Thymus (tissue), 11 donors: Measurements from ENCODE around the gene CLEC2L. TPM values are rescaled to one million over a fixed set of nuclear protein-coding genes. Genes with fewer than 3 reads are reported as not detected.

Experiments used
- DNase-seq, 9 donors: peaks; one replicate each; pipeline ENCODE4 v3.0.0-alpha.2; 2013; ENCODE audit warnings: low spot score in 9 of 9, low read depth in 6 of 9, missing footprints in 1 of 9
- H3K27ac ChIP-seq, 2 donors: one replicate each; pipeline ENCODE4 v1.5.1; 2013; ENCODE audit warnings: control low read depth in 1 of 2, low read depth in 1 of 2, low read length in 1 of 2, mild to moderate bottlenecking in 1 of 2, moderate library complexity in 1 of 2
- H3K27me3 ChIP-seq, 2 donors: one replicate each; pipeline ENCODE4 v1.5.1; 2013; ENCODE audit warnings: low read length in 1 of 2; ENCODE audit not compliant: control insufficient read depth in 2 of 2, insufficient read depth in 1 of 2
- H3K36me3 ChIP-seq, 2 donors: one replicate each; pipeline ENCODE4 v1.5.1; 2013; ENCODE audit warnings: low read length in 1 of 2, mild to moderate bottlenecking in 1 of 2, moderate library complexity in 1 of 2; ENCODE audit not compliant: control insufficient read depth in 2 of 2, insufficient read depth in 2 of 2
- H3K4me1 ChIP-seq, 2 donors: one replicate each; pipeline ENCODE4 v1.5.1; 2013; ENCODE audit warnings: low read length in 2 of 2; ENCODE audit not compliant: control insufficient read depth in 2 of 2, insufficient read depth in 2 of 2
- H3K4me3 ChIP-seq, 2 donors: one replicate each; pipeline ENCODE4 v1.5.1; 2013; ENCODE audit warnings: low read length in 2 of 2, control low read depth in 1 of 2, mild to moderate bottlenecking in 1 of 2
- H3K9me3 ChIP-seq, 2 donors: one replicate each; pipeline ENCODE4 v1.5.1; 2013; ENCODE audit warnings: low read length in 1 of 2, mild to moderate bottlenecking in 1 of 2; ENCODE audit not compliant: control insufficient read depth in 2 of 2, insufficient read depth in 1 of 2
- WGBS: extraction: QIAGEN DNeasy Blood & Tissue Kit; methylation state at CpG from one replicate; pipeline ENCODE4 v1.1.7; 2013; 5-methylcytosine and 5-hydroxymethylcytosine counted together
- polyA plus RNA-seq: library from polyadenylated mRNA; stranded (reverse); fragments of 200-250 nt; gene quantifications from one replicate; pipeline ENCODE4 v1.2.3, GENCODE V29; 2013
- total RNA-seq: library from RNA; stranded (reverse); fragments of 120-200 nt; gene quantifications from one replicate; pipeline ENCODE4 v1.2.4, GENCODE V29; 2013
- donor health status: healthy.

The CLEC2L gene
- total and polyA plus RNA-seq, 2 donors: 0.41 to 2.6 TPM

DNA sequence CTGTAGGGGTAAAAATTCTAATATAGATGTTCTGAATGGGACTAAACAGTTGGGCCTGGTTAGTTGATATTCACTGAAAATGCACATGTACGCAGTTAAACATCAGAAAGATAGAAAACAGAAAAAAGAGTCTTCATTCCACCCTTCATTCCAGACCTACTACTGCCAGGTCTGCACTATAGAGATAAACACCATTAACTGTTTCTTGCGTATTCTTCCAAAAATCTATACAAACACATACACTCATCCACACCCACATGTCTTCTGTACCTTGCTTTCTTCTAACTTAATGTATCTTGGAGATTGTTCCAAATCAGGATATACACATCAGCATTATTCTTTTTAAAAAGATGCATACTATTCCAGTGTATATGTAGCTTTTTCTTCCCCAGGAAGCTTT is 13.9 kb upstream of the CLEC2L start:
- no peak overlapping the region for H3K4me3 ChIP-seq
- H3K36me3 ChIP-seq: no peaks in the 10 kb centered on the region
- H3K9me3 ChIP-seq: no peaks in the 10 kb centered on the region
- H3K4me1 ChIP-seq: no peaks in the 10 kb centered on the region
- 97% methylated on average over 2 of the region's 2 CpGs for WGBS
- no peak overlapping the region for H3K27ac ChIP-seq
- DNase-seq: no peak
- no peaks in the 10 kb centered on the region for H3K27me3 ChIP-seq

DNA sequence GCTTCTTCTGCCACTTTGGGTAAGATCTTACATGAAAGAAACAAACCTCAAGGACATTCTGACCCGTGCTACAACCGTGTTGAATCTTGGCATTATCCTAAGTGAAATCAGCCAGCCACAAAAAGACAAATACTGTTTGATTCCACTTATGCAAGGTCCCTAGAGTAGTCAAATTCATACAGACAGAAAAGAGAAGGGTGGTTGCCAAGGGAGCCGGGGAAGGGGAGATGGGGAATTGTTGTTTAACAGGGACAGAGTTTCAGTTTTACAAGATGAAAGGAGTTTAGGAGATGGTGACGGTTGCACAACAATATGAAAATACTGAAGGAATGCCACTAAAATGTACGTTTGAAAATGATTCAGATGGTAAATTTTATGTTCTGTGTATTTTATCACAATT is 12.2 kb upstream of the CLEC2L start:
- 92% methylated on average over 5 of the region's 5 CpGs for WGBS
- Histone ChIP-seq H3K27me3 (no peaks in the 10 kb centered on the region), H3K4me1 (no peaks in the 10 kb centered on the region)

DNA sequence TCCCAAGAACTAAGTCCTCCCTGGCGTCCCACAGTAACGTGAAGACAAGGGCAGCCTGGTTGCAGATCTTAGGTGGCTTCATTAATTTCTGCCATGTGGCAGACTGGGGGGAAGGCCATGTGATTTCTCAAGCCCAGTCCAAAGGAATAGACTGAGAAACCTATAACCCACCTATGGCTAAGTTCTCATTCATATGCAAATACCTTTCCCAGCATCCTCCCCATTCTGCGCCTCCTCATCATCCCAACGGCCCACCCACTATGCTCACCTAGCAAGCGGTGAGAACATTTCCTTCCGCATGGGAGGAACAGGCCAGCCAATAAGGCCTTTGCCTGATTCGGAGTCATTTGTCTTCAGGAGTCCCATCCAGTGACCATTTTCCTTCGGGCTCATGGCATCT is 8.2 kb upstream of the CLEC2L start:
- Histone ChIP-seq H3K4me3 (no peak overlapping the region), H3K27me3 (no peaks in the 10 kb centered on the region), H3K9me3 (no peaks in the 10 kb centered on the region), H3K4me1 (no peaks in the 10 kb centered on the region), H3K36me3 (no peaks in the 10 kb centered on the region), H3K27ac (no peak overlapping the region)
- no peak for DNase-seq
- 92% methylated on average over 8 of the region's 8 CpGs for WGBS

More for the DNA sequence above, 12.2 kb upstream of the CLEC2L start:
- Histone ChIP-seq H3K27ac (no peak overlapping the region), H3K36me3 (no peaks in the 10 kb centered on the region), H3K4me3 (no peak overlapping the region), H3K9me3 (no peaks in the 10 kb centered on the region)
- DNase-seq: no peak

GRCh38 chr7:139521439-139521838 is 2.0 kb upstream of the CLEC2L start:
- H3K9me3 ChIP-seq: peaks cover 0 to 4% of the 10 kb centered on the region in 2 donors
- no peak for DNase-seq
- H3K27ac ChIP-seq: no peak overlapping the region
- no peak overlapping the region for H3K4me3 ChIP-seq
- peaks cover 29 to 49% of the 10 kb centered on the region in 2 donors for H3K27me3 ChIP-seq
- H3K4me1 ChIP-seq: peaks cover 0 to 2% of the 10 kb centered on the region in 2 donors
- WGBS: 97% methylated on average over 1 of the region's 1 CpG
- no peaks in the 10 kb centered on the region for H3K36me3 ChIP-seq

DNA sequence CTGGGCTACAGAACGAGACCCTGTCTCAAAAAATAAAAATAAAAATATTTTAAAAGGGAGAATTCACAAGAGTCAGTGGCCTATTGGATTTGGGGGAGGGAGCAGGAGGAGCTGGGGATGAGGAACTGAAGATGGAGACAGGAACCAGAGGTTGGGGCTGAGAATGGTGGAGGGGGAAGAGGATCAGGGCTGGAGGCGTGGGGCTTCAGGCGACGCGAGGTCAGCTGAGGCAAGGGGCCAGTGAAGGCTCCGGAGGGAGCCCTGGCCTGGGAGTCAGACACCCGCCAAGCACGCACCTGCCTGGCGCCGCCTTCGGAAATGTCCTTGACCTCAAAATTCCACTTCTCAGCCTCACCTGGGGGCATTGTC is 671 bp upstream of the CLEC2L start:
- no peak overlapping the region for H3K4me3 ChIP-seq
- H3K27me3 ChIP-seq: peaks cover 29 to 51% of the 10 kb centered on the region in 2 donors
- WGBS: 31% methylated on average over 11 of the region's 11 CpGs

DNA sequence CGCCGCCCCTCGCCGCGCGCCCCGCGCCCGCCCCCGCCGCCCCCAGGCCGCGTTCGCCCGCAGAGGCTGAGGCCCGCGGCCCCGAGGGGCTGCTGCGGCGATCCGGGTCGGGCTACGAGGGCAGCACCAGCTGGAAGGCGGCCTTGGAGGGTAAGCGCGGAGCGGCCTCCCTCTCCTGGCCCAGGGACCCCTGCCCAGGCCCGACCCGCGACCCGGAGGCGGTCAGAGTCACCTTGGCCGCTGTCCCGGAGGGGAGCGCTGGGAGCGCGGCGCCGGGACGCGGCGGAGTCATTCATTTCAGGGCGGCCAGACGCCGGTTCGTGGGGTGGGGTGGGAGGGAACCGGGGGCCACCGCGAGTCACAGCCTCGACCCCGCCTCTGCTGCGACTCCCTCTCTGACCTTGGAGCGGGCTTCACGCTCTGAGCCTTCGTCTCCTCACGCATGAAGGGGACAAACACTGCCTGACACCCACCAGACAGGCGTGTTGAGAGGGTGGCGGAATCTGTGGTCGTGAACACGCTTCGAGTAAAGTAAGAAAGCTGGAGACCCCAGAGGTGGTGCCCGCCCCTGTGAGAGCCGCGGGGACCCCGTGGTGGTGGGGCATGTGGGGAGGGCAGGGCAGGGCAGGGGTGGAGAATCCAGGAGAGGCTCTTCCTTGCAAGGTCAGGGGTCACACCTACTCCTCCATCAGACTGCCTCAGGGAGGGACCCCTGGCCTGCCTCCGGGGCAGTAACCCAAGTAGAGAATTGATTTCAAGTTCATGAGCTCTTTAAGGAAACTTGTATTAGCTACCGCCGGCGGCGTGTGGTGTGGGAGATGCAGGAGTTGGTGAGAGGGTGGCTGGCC is 707 bp downstream of the CLEC2L start:
- Histone ChIP-seq H3K27ac (no peak overlapping the region), H3K4me1 (peaks cover 0 to 2% of the 10 kb centered on the region in 2 donors), H3K36me3 (no peaks in the 10 kb centered on the region), H3K9me3 (peaks cover 0 to 4% of the 10 kb centered on the region in 2 donors), H3K27me3 (peaks cover 29 to 51% of the 10 kb centered on the region in 2 donors), H3K4me3 (peak overlapping the region in 1 of 2 donors; percentile 35)
- WGBS: 31% methylated on average over 70 of the region's 70 CpGs
- DNase-seq: no peak

More for the DNA sequence above, 671 bp upstream of the CLEC2L start:
- H3K4me1 ChIP-seq: peaks cover 0 to 2% of the 10 kb centered on the region in 2 donors
- no peak overlapping the region for H3K27ac ChIP-seq
- no peak for DNase-seq
- H3K9me3 ChIP-seq: peaks cover 0 to 4% of the 10 kb centered on the region in 2 donors
- H3K36me3 ChIP-seq: no peaks in the 10 kb centered on the region

- H3K36me3 ChIP-seq: no peaks in the 10 kb centered on the region
- H3K4me3 ChIP-seq: no peak overlapping the region
- peaks cover 0 to 4% of the 10 kb centered on the region in 2 donors for H3K9me3 ChIP-seq
- peaks cover 0 to 2% of the 10 kb centered on the region in 2 donors for H3K4me1 ChIP-seq
- no peak overlapping the region for H3K27ac ChIP-seq
- H3K27me3 ChIP-seq: peaks cover 29 to 51% of the 10 kb centered on the region in 2 donors
- WGBS: 98% methylated on average over 10 of the region's 10 CpGs
- no peak for DNase-seq
Measured at GRCh38 chr7:139525239-139525638, 1.8 kb downstream of the CLEC2L start.

DNA sequence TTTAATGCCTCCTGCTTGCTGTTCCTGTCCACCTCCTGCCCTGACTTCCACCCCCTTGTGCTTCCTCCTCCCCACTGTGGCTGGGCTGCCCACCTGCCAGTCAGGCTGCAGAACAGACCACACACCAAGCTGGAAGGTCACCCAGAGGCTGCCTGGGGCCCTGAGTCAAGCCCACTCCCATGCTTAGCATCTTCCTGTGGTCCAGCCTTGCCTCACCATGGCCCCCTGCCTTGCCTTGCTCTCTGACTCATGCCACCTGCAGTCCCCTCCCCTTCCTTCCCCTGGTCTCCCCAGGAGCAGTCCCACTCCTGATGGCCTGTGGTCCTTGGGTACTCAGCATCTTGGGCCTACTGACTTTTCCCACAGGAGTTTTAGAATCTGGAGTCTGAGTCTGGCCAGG is 2.3 kb downstream of the CLEC2L start:
- H3K36me3 ChIP-seq: no peaks in the 10 kb centered on the region
- peaks cover 0 to 4% of the 10 kb centered on the region in 2 donors for H3K9me3 ChIP-seq
- H3K4me3 ChIP-seq: no peak overlapping the region
- H3K27me3 ChIP-seq: peaks cover 29 to 51% of the 10 kb centered on the region in 2 donors
- no peak overlapping the region for H3K27ac ChIP-seq
- DNase-seq: no peak
- H3K4me1 ChIP-seq: peaks cover 0 to 2% of the 10 kb centered on the region in 2 donors

GRCh38 chr7:139526578-139527544 is 3.4 kb downstream of the CLEC2L start:
- 79% methylated on average over 8 of the region's 8 CpGs for WGBS
- no peak overlapping the region for H3K27ac ChIP-seq
- no peak overlapping the region for H3K4me3 ChIP-seq
- H3K4me1 ChIP-seq: peaks cover 0 to 2% of the 10 kb centered on the region in 2 donors
- no peak for DNase-seq
- peaks cover 26 to 43% of the 10 kb centered on the region in 2 donors for H3K27me3 ChIP-seq
- H3K36me3 ChIP-seq: no peaks in the 10 kb centered on the region
- peaks cover 0 to 4% of the 10 kb centered on the region in 2 donors for H3K9me3 ChIP-seq
